Measurements from ENCODE around the gene PIEZO1.

PIEZO1 gene

GRCh38 chr16:88746506-88746905, 38.5 kb downstream of the PIEZO1 start:
- peak overlapping the region; percentile 91 for H3K4me2 ChIP-seq (ENCODE audit: low read length)
- H3K4me1 ChIP-seq (ENCODE audit: control insufficient read depth, low read length), result peaks cover 48% of the 10 kb centered on the region
- H4K20me1 ChIP-seq (ENCODE audit: control insufficient read depth, insufficient read depth, low read depth, low read length), result peaks cover 30% of the 10 kb centered on the region
- H3F3A ChIP-seq (ENCODE audit: control insufficient read depth, insufficient read depth), result peaks cover 6% of the 10 kb centered on the region; the same call in 1 of the 2 replicates
- H3K79me2 ChIP-seq (ENCODE audit: control insufficient read depth, low read length), result peaks cover 59% of the 10 kb centered on the region
- no peaks in the 10 kb centered on the region for H3K9me3 ChIP-seq (ENCODE audit: control insufficient read depth, insufficient read depth, low read length)
- no peaks in the 10 kb centered on the region for H3K9me2 ChIP-seq (replicated peaks; ENCODE audit: control insufficient read depth, low read length)
- H3K4me3 ChIP-seq (ENCODE audit: low read length), result peak overlapping the region; percentile 59
- peak overlapping the region; percentile 69 for H3K27ac ChIP-seq (ENCODE audit: low read depth, low read length)
- no peaks in the 10 kb centered on the region for H3K27me3 ChIP-seq (ENCODE audit: control insufficient read depth, low read length)
- TF ChIP-seq, protein P1, sequence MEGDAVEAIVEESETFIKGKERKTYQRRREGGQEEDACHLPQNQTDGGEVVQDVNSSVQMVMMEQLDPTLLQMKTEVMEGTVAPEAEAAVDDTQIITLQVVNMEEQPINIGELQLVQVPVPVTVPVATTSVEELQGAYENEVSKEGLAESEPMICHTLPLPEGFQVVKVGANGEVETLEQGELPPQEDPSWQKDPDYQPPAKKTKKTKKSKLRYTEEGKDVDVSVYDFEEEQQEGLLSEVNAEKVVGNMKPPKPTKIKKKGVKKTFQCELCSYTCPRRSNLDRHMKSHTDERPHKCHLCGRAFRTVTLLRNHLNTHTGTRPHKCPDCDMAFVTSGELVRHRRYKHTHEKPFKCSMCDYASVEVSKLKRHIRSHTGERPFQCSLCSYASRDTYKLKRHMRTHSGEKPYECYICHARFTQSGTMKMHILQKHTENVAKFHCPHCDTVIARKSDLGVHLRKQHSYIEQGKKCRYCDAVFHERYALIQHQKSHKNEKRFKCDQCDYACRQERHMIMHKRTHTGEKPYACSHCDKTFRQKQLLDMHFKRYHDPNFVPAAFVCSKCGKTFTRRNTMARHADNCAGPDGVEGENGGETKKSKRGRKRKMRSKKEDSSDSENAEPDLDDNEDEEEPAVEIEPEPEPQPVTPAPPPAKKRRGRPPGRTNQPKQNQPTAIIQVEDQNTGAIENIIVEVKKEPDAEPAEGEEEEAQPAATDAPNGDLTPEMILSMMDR (IDR thresholded peaks at IDR 0.05; ENCODE audit: low read depth, low read length, poor library complexity, severe bottlenecking), result no peak
- TF ChIP-seq EZH2phosphoT487 (IDR thresholded peaks at IDR 0.05; ENCODE audit: borderline replicate concordance, low read length), result no peak
- peaks cover 46% of the 10 kb centered on the region for H3K36me3 ChIP-seq (ENCODE audit: control insufficient read depth, low read length)

DNA sequence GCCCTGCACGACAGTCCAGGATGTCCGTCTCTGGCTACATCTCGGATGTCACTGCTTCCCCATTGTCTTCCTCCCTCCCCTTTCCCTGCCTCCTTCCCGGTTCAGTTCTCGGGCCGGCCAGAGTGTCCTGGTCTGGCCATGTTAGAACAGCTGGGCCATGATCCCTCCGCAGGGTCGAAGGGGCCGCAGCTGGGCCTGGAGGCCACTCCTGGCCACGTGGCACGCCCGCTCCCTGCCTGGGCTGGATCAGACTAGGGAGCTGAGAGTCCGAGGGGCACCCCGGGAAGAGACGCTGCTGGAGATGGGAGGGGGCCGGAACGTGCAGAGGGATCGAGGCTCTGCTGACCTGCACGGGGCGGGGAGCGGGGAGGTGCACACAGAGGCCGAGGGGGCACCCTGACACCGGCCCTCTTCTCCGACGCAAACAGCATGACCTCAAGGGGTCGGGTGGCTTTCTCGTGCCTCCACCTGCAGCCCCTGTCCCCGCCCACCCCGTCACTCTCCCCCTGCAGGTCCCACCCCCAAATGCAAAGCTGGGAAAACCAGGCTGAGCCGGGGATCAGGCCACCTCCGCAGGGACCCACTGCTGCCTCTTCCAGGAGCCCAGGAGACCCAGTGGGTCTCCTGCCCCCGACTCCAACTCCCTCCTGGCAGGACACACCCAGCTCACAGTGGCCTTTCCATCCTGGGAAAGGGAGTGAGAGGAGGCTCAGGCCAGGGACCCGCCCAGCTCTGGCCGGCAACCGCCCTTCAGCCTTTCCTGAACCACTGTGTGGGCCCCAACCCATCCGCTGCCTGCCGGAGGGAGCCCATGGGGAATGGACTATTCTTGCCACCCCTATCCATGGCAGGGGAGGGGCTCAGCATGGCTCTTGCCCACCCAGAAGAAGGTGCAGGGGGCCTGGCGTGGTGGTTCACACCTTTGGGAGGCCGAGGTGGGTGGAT, 40.2 kb downstream of the PIEZO1 start:
- H3K79me2 ChIP-seq (ENCODE audit: control insufficient read depth, low read length), result peaks cover 45% of the 10 kb centered on the region
- peaks cover 6% of the 10 kb centered on the region; the same call in 1 of the 2 replicates for H3F3A ChIP-seq (ENCODE audit: control insufficient read depth, insufficient read depth)
- H3K4me1 ChIP-seq (ENCODE audit: control insufficient read depth, low read length), result peaks cover 48% of the 10 kb centered on the region
- peaks cover 30% of the 10 kb centered on the region for H4K20me1 ChIP-seq (ENCODE audit: control insufficient read depth, insufficient read depth, low read depth, low read length)
- H3K27me3 ChIP-seq (ENCODE audit: control insufficient read depth, low read length), result no peaks in the 10 kb centered on the region
- peak overlapping the region; percentile 69 for H3K27ac ChIP-seq (ENCODE audit: low read depth, low read length)
- TF ChIP-seq, protein P1 (IDR thresholded peaks at IDR 0.05; ENCODE audit: low read depth, low read length, poor library complexity, severe bottlenecking), result no peak
- TF ChIP-seq EZH2phosphoT487 (IDR thresholded peaks at IDR 0.05; ENCODE audit: borderline replicate concordance, low read length), result no peak
- H3K4me2 ChIP-seq (ENCODE audit: low read length), result peak overlapping the region; percentile 57
- H3K9me2 ChIP-seq (replicated peaks; ENCODE audit: control insufficient read depth, low read length), result no peaks in the 10 kb centered on the region
- H3K36me3 ChIP-seq (ENCODE audit: control insufficient read depth, low read length), result peaks cover 56% of the 10 kb centered on the region
- H3K4me3 ChIP-seq (ENCODE audit: low read length), result peak overlapping the region; percentile 38
- H3K9me3 ChIP-seq (ENCODE audit: control insufficient read depth, insufficient read depth, low read length), result no peaks in the 10 kb centered on the region

DNA sequence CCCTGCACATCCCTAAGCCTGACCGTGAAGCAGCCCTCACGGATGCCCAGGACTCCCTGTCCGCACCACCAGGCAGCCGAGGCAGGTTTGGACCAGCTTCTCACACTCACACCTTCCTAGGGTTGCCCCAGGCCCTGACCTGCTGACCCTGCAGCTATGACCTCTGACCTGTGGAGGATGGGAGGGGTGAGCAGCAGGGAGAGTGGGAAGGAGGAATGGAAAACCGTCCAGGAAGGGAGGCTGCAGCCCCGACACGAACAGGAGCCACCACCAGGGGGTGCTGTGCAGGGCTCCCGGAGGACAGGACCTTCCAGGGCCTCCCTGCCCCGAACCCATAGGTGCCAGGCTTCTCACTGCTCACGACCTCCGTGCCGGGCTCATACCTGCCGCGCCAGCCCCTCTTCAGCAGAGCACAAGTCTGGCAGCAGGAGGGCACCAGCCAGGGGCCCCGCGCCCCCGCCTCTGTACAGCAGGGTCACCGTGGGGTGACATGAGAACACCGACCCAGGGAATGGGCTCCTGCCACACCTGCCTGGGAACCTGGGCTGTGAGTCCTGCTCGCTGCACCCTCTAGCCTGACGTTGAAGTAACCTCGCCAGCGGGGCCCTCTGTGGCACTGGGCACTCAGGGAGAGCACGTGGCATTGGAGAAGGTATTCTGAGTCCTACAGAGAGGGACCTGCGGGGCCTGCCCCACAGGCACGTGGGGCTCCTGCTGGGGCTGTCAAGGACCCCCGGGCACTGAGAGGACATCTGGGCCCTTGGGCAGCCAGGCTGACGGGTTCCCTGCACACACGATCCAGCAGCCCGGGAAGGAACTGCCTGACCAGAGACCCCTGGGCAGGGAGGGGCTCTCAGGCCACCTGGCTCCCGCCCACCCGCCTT, 41.1 kb downstream of the PIEZO1 start:
- Histone ChIP-seq H3F3A (ENCODE audit: control insufficient read depth, insufficient read depth) (peaks cover 6% of the 10 kb centered on the region; the same call in 1 of the 2 replicates), H3K4me3 (ENCODE audit: low read length) (no peak overlapping the region), H3K4me2 (ENCODE audit: low read length) (no peak overlapping the region), H4K20me1 (ENCODE audit: control insufficient read depth, insufficient read depth, low read depth, low read length) (peaks cover 30% of the 10 kb centered on the region), H3K9me2 (replicated peaks; ENCODE audit: control insufficient read depth, low read length) (no peaks in the 10 kb centered on the region), H3K27me3 (ENCODE audit: control insufficient read depth, low read length) (no peaks in the 10 kb centered on the region), H3K4me1 (ENCODE audit: control insufficient read depth, low read length) (peaks cover 53% of the 10 kb centered on the region), H3K9me3 (ENCODE audit: control insufficient read depth, insufficient read depth, low read length) (no peaks in the 10 kb centered on the region), H3K27ac (ENCODE audit: low read depth, low read length) (no peak overlapping the region), H3K79me2 (ENCODE audit: control insufficient read depth, low read length) (peaks cover 42% of the 10 kb centered on the region), H3K36me3 (ENCODE audit: control insufficient read depth, low read length) (peaks cover 57% of the 10 kb centered on the region)
- no peak for TF ChIP-seq EZH2phosphoT487 (IDR thresholded peaks at IDR 0.05; ENCODE audit: borderline replicate concordance, low read length)
- TF ChIP-seq, protein P1 (IDR thresholded peaks at IDR 0.05; ENCODE audit: low read depth, low read length, poor library complexity, severe bottlenecking), result peak; percentile 94

Measured in DOHH2 (cell line).